Lung (tissue), 12 donors: ENCODE data around the gene SLC7A6OS. TPM values are rescaled to one million over a fixed set of nuclear protein-coding genes. Genes with fewer than 3 reads are reported as not detected.
A peak's percentile ranks its signal among the peaks of the same experiment; 100 is the strongest.

Source experiments
- ATAC-seq: fragments of 200-7000 bp; cut with Tn5 transposase; one replicate; pipeline ENCODE4 v1.9.1; 2020; ENCODE audit warnings: moderate number of reproducible peaks; ENCODE audit not compliant: insufficient read depth, low FRiP score
- DNase-seq, 3 donors: peaks; one replicate each; pipeline ENCODE4 v3.0.0-alpha.2; 2013 to 2017
- H3K27ac ChIP-seq, 2 donors: one replicate each; pipeline ENCODE4 v1.5.1; 2013; ENCODE audit warnings: mild to moderate bottlenecking in 2 of 2, moderate library complexity in 2 of 2, control low read depth in 1 of 2, inconsistent platforms in 1 of 2, low read depth in 1 of 2, low read length in 1 of 2
- H3K27me3 ChIP-seq, 3 donors: one replicate each; pipeline ENCODE4 v1.5.1; 2013; ENCODE audit warnings: low read length in 2 of 3; ENCODE audit not compliant: control insufficient read depth in 3 of 3, insufficient read depth in 3 of 3
- H3K36me3 ChIP-seq, 4 donors: one replicate each; pipeline ENCODE4 v1.5.1; 2013; ENCODE audit warnings: low read length in 4 of 4, mild to moderate bottlenecking in 1 of 4, moderate library complexity in 1 of 4; ENCODE audit not compliant: control insufficient read depth in 4 of 4, insufficient read depth in 4 of 4
- H3K4me1 ChIP-seq, 5 donors: one replicate each; pipeline ENCODE4 v1.5.1; 2013; ENCODE audit warnings: low read length in 5 of 5, mild to moderate bottlenecking in 2 of 5, moderate library complexity in 1 of 5; ENCODE audit not compliant: control insufficient read depth in 5 of 5, insufficient read depth in 5 of 5
- H3K4me3 ChIP-seq: one replicate; pipeline ENCODE4 v1.5.1; 2013; ENCODE audit warnings: mild to moderate bottlenecking, control low read depth, moderate library complexity
- H3K9ac ChIP-seq, 2 donors: one replicate each; pipeline ENCODE4 v1.5.1; 2013; ENCODE audit warnings: low read length in 2 of 2, control low read depth in 1 of 2; ENCODE audit not compliant: insufficient read depth in 1 of 2
- H3K9me3 ChIP-seq, 4 donors: one replicate each; pipeline ENCODE4 v1.5.1; 2013; ENCODE audit warnings: low read length in 3 of 4, mild to moderate bottlenecking in 1 of 4, moderate library complexity in 1 of 4; ENCODE audit not compliant: control insufficient read depth in 4 of 4, insufficient read depth in 3 of 4
- WGBS, 2 donors: extraction: QIAGEN DNeasy Blood & Tissue Kit; methylation state at CpG; one replicate each; pipeline ENCODE4 v1.1.7; 2013; 5-methylcytosine and 5-hydroxymethylcytosine counted together
- polyA plus RNA-seq, 2 donors: library from polyadenylated mRNA; stranded (reverse); fragments of 200-250 nt; gene quantifications; one replicate each; pipeline ENCODE4 v1.2.1, GENCODE V29; 2013
- total RNA-seq, 2 donors: library from RNA; depleted of rRNA in 1 of 2; stranded (reverse); fragments of >200 nt in 1 of 2; gene quantifications; one replicate each; pipeline ENCODE4 v1.2.1, GENCODE V29; 2014 to 2021
- TF ChIP-seq, protein P1 (sequence below): IDR thresholded peaks from 2 replicates; pipeline ENCODE4 v1.5.1; 2012; ENCODE audit warnings: mild to moderate bottlenecking; ENCODE audit errors: control extremely low read depth, extremely low read depth
- donor health status: control.
- donor health status: control.
- donor health status: Bipolar disorder and iron deficiency.
- donor health status: healthy.
- donor health status: DM: yes; HTN: yes; CAD: no.

Gene SLC7A6OS
- total and polyA plus RNA-seq, 4 donors = 6.3 to 18.9 (median 12.0) TPM

- TF ChIP-seq, protein P1, sequence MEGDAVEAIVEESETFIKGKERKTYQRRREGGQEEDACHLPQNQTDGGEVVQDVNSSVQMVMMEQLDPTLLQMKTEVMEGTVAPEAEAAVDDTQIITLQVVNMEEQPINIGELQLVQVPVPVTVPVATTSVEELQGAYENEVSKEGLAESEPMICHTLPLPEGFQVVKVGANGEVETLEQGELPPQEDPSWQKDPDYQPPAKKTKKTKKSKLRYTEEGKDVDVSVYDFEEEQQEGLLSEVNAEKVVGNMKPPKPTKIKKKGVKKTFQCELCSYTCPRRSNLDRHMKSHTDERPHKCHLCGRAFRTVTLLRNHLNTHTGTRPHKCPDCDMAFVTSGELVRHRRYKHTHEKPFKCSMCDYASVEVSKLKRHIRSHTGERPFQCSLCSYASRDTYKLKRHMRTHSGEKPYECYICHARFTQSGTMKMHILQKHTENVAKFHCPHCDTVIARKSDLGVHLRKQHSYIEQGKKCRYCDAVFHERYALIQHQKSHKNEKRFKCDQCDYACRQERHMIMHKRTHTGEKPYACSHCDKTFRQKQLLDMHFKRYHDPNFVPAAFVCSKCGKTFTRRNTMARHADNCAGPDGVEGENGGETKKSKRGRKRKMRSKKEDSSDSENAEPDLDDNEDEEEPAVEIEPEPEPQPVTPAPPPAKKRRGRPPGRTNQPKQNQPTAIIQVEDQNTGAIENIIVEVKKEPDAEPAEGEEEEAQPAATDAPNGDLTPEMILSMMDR = no peak
- no peak overlapping the region for H3K4me3 ChIP-seq
- WGBS, 2 donors = 36 to 57% methylated on average over 27 to 28 of the region's 28 CpGs
These were observed 45.6 kb upstream of the SLC7A6OS start for GRCh38 chr16:68356249-68356918.

GRCh38 chr16:68355447-68356248 lies 44.9 kb upstream of the SLC7A6OS start:
- TF ChIP-seq, protein P1 = no peak
- ATAC-seq = no peak
- H3K36me3 ChIP-seq = peaks cover 4 to 83% (median 23%) of the 10 kb centered on the region in 4 donors
- H3K9me3 ChIP-seq = no peaks in the 10 kb centered on the region
- 64 to 78% methylated on average over 28 of the region's 28 CpGs for WGBS, 2 donors
- DNase-seq = no peak
- H3K4me3 ChIP-seq = no peak overlapping the region
- no peaks in the 10 kb centered on the region for H3K27me3 ChIP-seq
- H3K9ac ChIP-seq = no peak overlapping the region
- H3K4me1 ChIP-seq = peaks cover 0 to 6% (median 0%) of the 10 kb centered on the region in 5 donors
- no peak overlapping the region for H3K27ac ChIP-seq

More at GRCh38 chr16:68356249-68356918, 45.6 kb upstream of the SLC7A6OS start:
- H3K36me3 ChIP-seq = peaks cover 4 to 81% (median 19%) of the 10 kb centered on the region in 4 donors
- peak overlapping the region in 1 of 2 donors; percentile 3 for H3K27ac ChIP-seq
- no peaks in the 10 kb centered on the region for H3K9me3 ChIP-seq
- H3K4me1 ChIP-seq = peaks cover 0 to 6% (median 0%) of the 10 kb centered on the region in 5 donors
- H3K9ac ChIP-seq = no peak overlapping the region
- no peaks in the 10 kb centered on the region for H3K27me3 ChIP-seq
- ATAC-seq = no peak
- no peak for DNase-seq

DNA sequence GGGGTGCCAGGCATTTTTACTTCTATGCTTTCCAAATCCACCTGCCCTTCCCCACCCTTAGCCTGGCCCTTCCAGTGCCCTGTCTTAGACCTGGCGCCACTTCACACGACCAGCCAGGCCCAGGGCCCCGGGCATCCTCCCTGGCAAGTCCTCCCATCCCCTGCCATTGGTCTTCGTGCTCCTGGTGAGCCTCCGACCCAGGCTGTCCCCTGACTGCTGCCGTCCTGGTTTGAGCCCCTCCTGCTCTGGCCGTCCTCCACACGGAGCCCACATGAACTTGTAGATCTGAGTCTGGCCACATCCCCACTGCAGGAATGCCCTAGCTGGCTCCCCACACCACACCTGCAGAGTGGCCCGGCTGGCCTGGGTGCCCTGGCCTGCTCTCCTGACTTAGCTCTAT lies 44.1 kb upstream of the SLC7A6OS start:
- ATAC-seq = no peak
- DNase-seq = no peak
- Histone ChIP-seq H3K4me3 (no peak overlapping the region), H3K27me3 (no peaks in the 10 kb centered on the region), H3K4me1 (peaks cover 0 to 6% (median 0%) of the 10 kb centered on the region in 5 donors), H3K9ac (no peak overlapping the region), H3K27ac (no peak overlapping the region), H3K36me3 (peaks cover 4 to 79% (median 30%) of the 10 kb centered on the region in 4 donors), H3K9me3 (no peaks in the 10 kb centered on the region)
- WGBS, 2 donors = 96 to 98% methylated on average over 9 of the region's 9 CpGs
- TF ChIP-seq, protein P1 = no peak
